ENCODE measurements around the gene SERPINB6. TPM values are rescaled to one million over a fixed set of nuclear protein-coding genes. Genes with fewer than 3 reads are reported as not detected.

Gene SERPINB6
- total and polyA plus RNA-seq, 2 of the 4 experiments (the other 2 are of a cell fraction), result 37.1 to 91.1 TPM

- Histone ChIP-seq H3K79me1 (ENCODE audit: low read depth in 1 of 2, low read length in 2 of 2) (peaks cover 55 to 82% of the 10 kb centered on the region in 2 experiments), H2BK15ac (ENCODE audit: low read depth, low read length) (no peak overlapping the region), H3K9me3 (ENCODE audit: control insufficient read depth, insufficient read depth, low read length) (no peaks in the 10 kb centered on the region), H2BK20ac (ENCODE audit: low read depth, low read length) (no peak overlapping the region), H3K23ac (ENCODE audit: low read depth, low read length) (no peak overlapping the region), H3K4me3 (ENCODE audit: insufficient read depth, low read depth, low read length) (no peak overlapping the region), H3K9me1 (ENCODE audit: insufficient read depth, low read length) (peaks cover 30% of the 10 kb centered on the region), H3K18ac (ENCODE audit: low read depth, low read length) (no peak overlapping the region), H3K4me2 (ENCODE audit: low read depth, low read length) (no peak overlapping the region), H3K36me3 (ENCODE audit: control insufficient read depth, insufficient read depth, low read length) (peaks cover 18% of the 10 kb centered on the region; the same call in 1 of the 2 replicates), H2AK5ac (ENCODE audit: low read depth, low read length) (0 out of 2 replicates have a peak overlapping the region, but pooled peaks have one; percentile 13), H3K27ac (ENCODE audit: insufficient read depth, low read length) (no peak overlapping the region), H3K14ac (replicated peaks; ENCODE audit: low read depth, low read length) (no peak overlapping the region; the same call in 1 of the 2 replicates), H4K20me1 (ENCODE audit: insufficient read depth, low read length) (peaks cover 11% of the 10 kb centered on the region; the same call in 1 of the 2 replicates), H3K9ac (ENCODE audit: low read depth, low read length) (no peak overlapping the region), H2AK9ac (replicated peaks; ENCODE audit: low read depth, low read length, poor library complexity) (no peak overlapping the region), H2AFZ (replicated peaks; ENCODE audit: low read length, poor library complexity) (no peak overlapping the region), H3K27me3 (ENCODE audit: control insufficient read depth, insufficient read depth, low read length) (no peaks in the 10 kb centered on the region), H3K4me1 (ENCODE audit: control insufficient read depth, insufficient read depth, low read length) (peaks cover 16% of the 10 kb centered on the region), H4K91ac (ENCODE audit: insufficient read depth, low read depth, low read length) (no peak overlapping the region), H4K8ac (ENCODE audit: low read depth in 2 of 2, low read length in 2 of 2) (no peak overlapping the region), H4K5ac (ENCODE audit: low read depth, low read length) (no peak overlapping the region), H2BK120ac (ENCODE audit: low read depth, low read length) (no peak overlapping the region), H3K4ac (ENCODE audit: low read depth, low read length) (no peak overlapping the region), H2BK5ac (ENCODE audit: low read depth, low read length, poor library complexity, severe bottlenecking) (no peak overlapping the region), H3K56ac (ENCODE audit: extremely low read depth, insufficient read depth, low read length) (no peak overlapping the region)
- ChIA-PET CTCF (no interaction called here), POLR2A (ENCODE audit: unreplicated experiment) (no interaction called here)
- DNase-seq (no peak), ATAC-seq (ENCODE audit: low read depth) (no peak)
- TF ChIP-seq SMC3 (IDR thresholded peaks at IDR 0.05; ENCODE audit: low read depth, low read length) (no peak), POLR2A (IDR thresholded peaks at IDR 0.05; ENCODE audit: low read depth, low read length) (no peak), MXI1 (IDR thresholded peaks at IDR 0.05; ENCODE audit: borderline replicate concordance, low read depth, low read length) (no peak), CEBPB (IDR thresholded peaks at IDR 0.05; ENCODE audit: low read depth, low read length) (no peak), RCOR1 (IDR thresholded peaks at IDR 0.05; ENCODE audit: insufficient replicate concordance, low read length) (no peak)
- in situ Hi-C loops (cut with MboI; ENCODE audit: low sequenced_read_pairs) (no loop called here), dilution Hi-C loops (cut with HindIII; ENCODE audit: low sequenced_read_pairs, unreplicated experiment) (no loop called here), intact Hi-C loops (cut with micrococcal nuclease) (no loop called here)
- 100% methylated on average over 1 of the region's 9 CpGs; no CpG with 5 or more reads in 1 of the 2 experiments for WGBS, 2 experiments (ENCODE audit: extremely low coverage in 2 of 2, insufficient read length in 1 of 2)
- BruUV-seq (replicated peaks), result no TSS peak
Measured at GRCh38 chr6:2958776-2959175, 12.6 kb downstream of the SERPINB6 start.
